ENCODE results near the gene ACOT11.

Gene ACOT11

GRCh38 chr1:54610048-54610447 is 62.0 kb downstream of the ACOT11 start:
- TF ChIP-seq TCF12 (IDR thresholded peaks at IDR 0.05; ENCODE audit: low read depth) (no peak), NFIC (IDR thresholded peaks at IDR 0.05) (no peak), REST (IDR thresholded peaks at IDR 0.05; ENCODE audit: low read depth) (no peak), EGR1 (IDR thresholded peaks at IDR 0.05) (no peak), CREB1 (IDR thresholded peaks at IDR 0.05; ENCODE audit: low read depth) (no peak), FOXM1 (IDR thresholded peaks at IDR 0.05; ENCODE audit: borderline replicate concordance, low read depth) (no peak), TAF1 (IDR thresholded peaks at IDR 0.05; ENCODE audit: low read depth) (no peak), ZBTB7A (IDR thresholded peaks at IDR 0.05; ENCODE audit: low read depth) (no peak), CEBPB (IDR thresholded peaks at IDR 0.05) (no peak), YY1 (IDR thresholded peaks at IDR 0.05; ENCODE audit: low read depth) (no peak), RAD21 (IDR thresholded peaks at IDR 0.05; ENCODE audit: low read depth) (no peak), TEAD4 (IDR thresholded peaks at IDR 0.05) (no peak), EP300 (IDR thresholded peaks at IDR 0.05; ENCODE audit: borderline replicate concordance) (no peak), USF1 (IDR thresholded peaks at IDR 0.05) (no peak), MAX (IDR thresholded peaks at IDR 0.05) (no peak)

- TF ChIP-seq CREB1 (IDR thresholded peaks at IDR 0.05; ENCODE audit: low read depth) (no peak), TEAD4 (IDR thresholded peaks at IDR 0.05) (no peak), YY1 (IDR thresholded peaks at IDR 0.05; ENCODE audit: low read depth) (no peak), FOXM1 (IDR thresholded peaks at IDR 0.05; ENCODE audit: borderline replicate concordance, low read depth) (no peak), NFIC (IDR thresholded peaks at IDR 0.05) (no peak), TAF1 (IDR thresholded peaks at IDR 0.05; ENCODE audit: low read depth) (no peak), RAD21 (IDR thresholded peaks at IDR 0.05; ENCODE audit: low read depth) (no peak), USF1 (IDR thresholded peaks at IDR 0.05) (no peak), TCF12 (IDR thresholded peaks at IDR 0.05; ENCODE audit: low read depth) (no peak), ZBTB7A (IDR thresholded peaks at IDR 0.05; ENCODE audit: low read depth) (no peak), MAX (IDR thresholded peaks at IDR 0.05) (no peak), EGR1 (IDR thresholded peaks at IDR 0.05) (no peak)
These were observed 62.9 kb downstream of the ACOT11 start for GRCh38 chr1:54610601-54611580.

GRCh38 chr1:54611621-54612020 is 63.6 kb downstream of the ACOT11 start:
- TF ChIP-seq CEBPB (IDR thresholded peaks at IDR 0.05), result no peak
- TF ChIP-seq TCF12 (IDR thresholded peaks at IDR 0.05; ENCODE audit: low read depth), result no peak
- no peak for TF ChIP-seq NFIC (IDR thresholded peaks at IDR 0.05)
- no peak for TF ChIP-seq TAF1 (IDR thresholded peaks at IDR 0.05; ENCODE audit: low read depth)
- no peak for TF ChIP-seq MAX (IDR thresholded peaks at IDR 0.05)
- no peak for TF ChIP-seq RAD21 (IDR thresholded peaks at IDR 0.05; ENCODE audit: low read depth)

GRCh38 chr1:54614024-54614423 is 66.0 kb downstream of the ACOT11 start:
- no peak for TF ChIP-seq CREB1 (IDR thresholded peaks at IDR 0.05; ENCODE audit: low read depth)
- TF ChIP-seq EP300 (IDR thresholded peaks at IDR 0.05; ENCODE audit: borderline replicate concordance), result no peak
- no peak for TF ChIP-seq REST (IDR thresholded peaks at IDR 0.05; ENCODE audit: low read depth)
- TF ChIP-seq MAX (IDR thresholded peaks at IDR 0.05), result no peak
- no peak for TF ChIP-seq TAF1 (IDR thresholded peaks at IDR 0.05; ENCODE audit: low read depth)
- TF ChIP-seq RAD21 (IDR thresholded peaks at IDR 0.05; ENCODE audit: low read depth), result no peak
- TF ChIP-seq CEBPB (IDR thresholded peaks at IDR 0.05), result no peak
- no peak for TF ChIP-seq NFIC (IDR thresholded peaks at IDR 0.05)
- TF ChIP-seq TEAD4 (IDR thresholded peaks at IDR 0.05), result no peak
- TF ChIP-seq FOXM1 (IDR thresholded peaks at IDR 0.05; ENCODE audit: borderline replicate concordance, low read depth), result no peak
- TF ChIP-seq YY1 (IDR thresholded peaks at IDR 0.05; ENCODE audit: low read depth), result no peak
- TF ChIP-seq TCF12 (IDR thresholded peaks at IDR 0.05; ENCODE audit: low read depth), result no peak
- TF ChIP-seq USF1 (IDR thresholded peaks at IDR 0.05), result no peak
- no peak for TF ChIP-seq EGR1 (IDR thresholded peaks at IDR 0.05)
